GM15510 (cell line): ENCODE results near the gene RAB3IP.

Source experiments
- POLR2A ChIP-seq: IDR thresholded peaks from 3 replicates; pipeline ENCODE4 v1.6.1; 2011; ENCODE audit warnings: borderline replicate concordance; ENCODE audit not compliant: insufficient read length; ENCODE audit errors: extremely low read depth

The RAB3IP gene

DNA sequence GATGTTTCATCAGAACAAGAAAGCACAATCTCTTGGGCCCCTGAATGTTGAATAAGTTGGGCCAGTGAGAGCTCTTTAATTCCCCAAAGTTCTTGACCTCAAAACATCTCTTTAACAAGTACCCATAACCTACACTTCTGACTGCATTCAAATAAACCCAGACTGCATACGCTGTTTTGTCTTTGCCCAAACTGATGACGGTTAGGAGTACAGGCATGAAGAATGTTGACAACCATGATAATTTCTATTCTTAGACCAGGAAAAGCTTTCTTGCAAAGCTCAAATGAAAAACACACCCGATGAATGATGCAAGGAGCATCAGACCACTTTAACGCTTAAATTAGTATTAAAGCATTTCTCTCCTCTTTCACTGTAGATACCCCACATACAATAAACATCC lies 11.7 kb upstream of the RAB3IP start:
- TF ChIP-seq POLR2A, result no peak

GRCh38 chr12:69732088-69732487 lies 6.6 kb upstream of the RAB3IP start:
- no peak for TF ChIP-seq POLR2A

GRCh38 chr12:69733638-69734037 lies 5.0 kb upstream of the RAB3IP start:
- no peak for TF ChIP-seq POLR2A

GRCh38 chr12:69739287-69740191 lies 879 bp downstream of the RAB3IP start:
- no peak for TF ChIP-seq POLR2A

- no peak for TF ChIP-seq POLR2A
Measured at GRCh38 chr12:69744109-69744508, 5.4 kb downstream of the RAB3IP start.

- no peak for TF ChIP-seq POLR2A
Measured at GRCh38 chr12:69751476-69751875, 12.8 kb downstream of the RAB3IP start.

DNA sequence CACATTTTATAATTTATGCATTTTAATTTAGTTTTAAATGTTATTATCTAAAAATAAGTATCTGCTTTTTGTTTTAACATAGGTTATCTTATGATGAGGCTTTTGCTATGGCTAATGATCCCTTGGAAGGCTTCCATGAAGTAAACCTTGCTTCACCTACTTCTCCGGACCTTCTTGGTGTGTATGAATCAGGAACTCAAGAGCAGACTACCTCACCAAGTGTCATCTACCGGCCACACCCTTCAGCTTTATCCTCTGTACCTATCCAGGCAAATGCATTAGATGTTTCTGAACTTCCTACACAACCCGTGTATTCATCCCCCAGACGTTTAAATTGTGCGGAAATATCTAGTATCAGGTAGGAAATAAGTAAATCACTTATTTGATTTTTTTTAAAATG lies 16.6 kb downstream of the RAB3IP start:
- TF ChIP-seq POLR2A, result no peak

- TF ChIP-seq POLR2A, result no peak
Measured at GRCh38 chr12:69756088-69756755, 17.6 kb downstream of the RAB3IP start.

DNA sequence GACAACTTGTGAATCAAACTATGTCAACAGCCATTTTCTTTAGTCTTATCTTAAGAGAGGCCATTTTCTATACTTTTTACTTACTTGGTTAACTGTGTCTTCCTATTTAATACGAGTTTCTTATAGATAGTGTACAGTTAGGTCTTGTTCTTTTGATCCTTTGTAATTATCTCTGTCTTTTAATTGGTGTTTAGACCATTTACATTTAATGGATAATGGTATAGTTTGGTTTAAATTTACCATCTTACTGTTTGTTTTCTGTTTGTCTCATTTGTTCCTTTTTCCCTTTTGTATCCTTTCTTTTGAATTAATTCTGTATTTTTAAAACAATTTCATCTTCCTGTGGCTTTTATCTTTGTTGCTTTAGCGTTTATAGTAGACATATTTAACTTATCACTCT lies 19.4 kb downstream of the RAB3IP start:
- no peak for TF ChIP-seq POLR2A

- no peak for TF ChIP-seq POLR2A
Measured at GRCh38 chr12:69765515-69765914, 26.9 kb downstream of the RAB3IP start.

GRCh38 chr12:69766260-69766659 lies 27.6 kb downstream of the RAB3IP start:
- no peak for TF ChIP-seq POLR2A

DNA sequence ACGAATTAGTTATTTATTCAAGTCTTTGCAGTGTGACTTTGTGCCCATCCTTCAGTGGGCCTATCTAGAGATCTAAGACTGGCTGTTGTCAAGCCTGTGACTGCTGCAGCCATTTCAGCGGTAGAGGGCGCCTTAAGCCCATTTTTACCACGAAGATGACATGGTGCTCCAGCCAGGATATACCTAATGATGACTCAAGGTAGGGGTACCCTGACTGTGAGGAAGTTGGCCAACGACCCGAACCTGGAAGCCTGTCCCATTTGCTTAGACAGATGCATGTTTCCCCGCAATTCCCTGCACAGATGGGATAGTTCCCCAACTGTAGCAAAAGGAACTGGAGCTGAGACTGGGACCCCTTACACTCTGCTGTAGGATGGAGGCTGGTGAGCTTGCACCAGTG lies 41.3 kb downstream of the RAB3IP start:
- TF ChIP-seq POLR2A, result no peak

DNA sequence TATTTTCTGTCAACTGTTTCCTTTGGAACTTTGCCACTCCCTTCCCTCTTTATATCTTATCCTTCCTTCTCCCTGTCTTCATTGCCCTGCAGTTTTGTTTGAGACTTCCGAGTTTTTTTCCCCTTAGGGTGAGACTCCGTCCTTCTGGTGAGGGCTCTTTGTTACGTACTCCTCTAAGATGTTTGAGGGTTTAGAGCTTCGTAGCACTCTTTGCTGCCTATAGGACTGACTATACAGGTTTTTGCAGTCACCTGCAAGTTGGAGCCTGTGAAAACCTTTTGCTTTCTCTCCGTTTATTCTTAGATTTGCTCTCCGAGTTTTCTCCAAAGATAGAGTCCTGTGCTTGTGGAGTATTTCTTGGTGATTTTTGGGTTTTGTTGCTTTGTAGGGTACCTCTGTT lies 44.7 kb downstream of the RAB3IP start:
- TF ChIP-seq POLR2A, result no peak

GRCh38 chr12:69789351-69789750 lies 50.7 kb downstream of the RAB3IP start:
- TF ChIP-seq POLR2A, result no peak

DNA sequence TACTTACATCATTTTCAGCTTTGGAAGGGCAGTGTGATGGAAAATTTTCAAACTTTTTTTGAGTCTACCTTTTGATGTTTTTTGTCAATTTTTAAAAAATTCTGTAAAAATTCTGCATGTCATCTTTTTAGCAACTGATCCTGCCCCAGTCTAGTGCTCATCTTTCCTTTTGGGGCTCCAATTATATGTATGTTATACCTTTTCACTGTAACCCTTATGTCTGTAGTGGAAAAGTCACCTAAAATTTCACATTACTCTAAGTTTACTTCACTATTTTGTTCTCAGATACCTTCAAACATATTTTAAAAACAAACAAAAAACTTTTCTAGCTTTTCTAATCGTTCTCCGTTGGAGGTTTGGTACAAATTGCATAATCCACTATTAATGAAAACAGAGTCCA lies 53.9 kb downstream of the RAB3IP start:
- no peak for TF ChIP-seq POLR2A

DNA sequence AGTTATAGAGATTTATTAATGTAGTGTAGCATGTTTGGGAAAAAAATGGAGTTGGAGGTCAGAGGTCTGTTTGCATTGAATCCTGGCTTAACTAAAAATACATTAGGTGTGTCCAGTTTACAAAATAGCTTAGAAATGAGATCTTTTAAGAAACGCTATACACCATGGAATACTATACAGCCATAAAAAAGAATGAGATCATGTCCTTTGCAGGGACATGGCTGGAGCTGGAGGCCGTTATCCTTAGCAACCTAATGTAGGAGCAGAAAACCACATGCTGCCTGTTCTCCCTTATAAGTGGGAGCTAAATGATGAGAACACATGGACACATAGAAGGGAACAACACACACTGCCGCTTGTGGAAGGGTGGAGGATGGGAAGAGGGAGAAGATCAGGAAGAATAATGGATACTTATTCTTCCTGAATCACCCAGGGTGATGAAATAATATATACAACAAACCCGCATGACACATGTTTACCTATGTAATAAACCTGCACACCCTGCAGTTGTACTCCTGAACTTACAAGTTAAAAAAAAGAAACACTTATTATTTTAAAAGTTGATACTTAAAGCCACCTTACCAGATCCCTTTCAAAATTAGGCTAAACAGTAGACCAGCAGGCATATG lies 72.3 kb downstream of the RAB3IP start:
- no peak for TF ChIP-seq POLR2A

GRCh38 chr12:69816082-69816481 lies 77.4 kb downstream of the RAB3IP start:
- TF ChIP-seq POLR2A, result no peak

DNA sequence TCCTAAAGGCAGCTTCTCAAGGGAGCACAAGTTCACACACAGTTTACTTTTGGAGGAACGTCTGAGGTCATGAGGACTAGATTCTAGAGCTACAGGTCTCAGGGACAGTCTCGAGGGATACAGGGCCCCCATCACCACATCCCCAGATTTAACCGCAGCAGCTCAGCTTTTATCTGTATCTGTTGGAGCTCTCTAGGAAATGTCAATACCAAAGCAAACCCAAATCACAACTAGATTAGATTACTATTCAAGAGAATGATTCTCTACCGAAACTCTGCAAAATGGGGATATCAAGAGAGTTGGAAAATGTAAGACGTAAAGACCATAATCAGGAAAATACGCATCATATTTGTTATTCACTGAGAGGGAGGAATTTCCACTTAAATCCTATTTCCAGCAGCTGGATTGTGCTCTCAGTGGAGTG lies 82.4 kb downstream of the RAB3IP start:
- no peak for TF ChIP-seq POLR2A
